T-helper 2 cell treated with Interferon-gamma antibody and Interleukin-4, amounts not matched to agents 5 μg/mL and 100 μg/mL, for 36 hours (primary cell): ENCODE data around the gene C20orf144.

Experiments used
- DNase-seq: peaks from one replicate; pipeline ENCODE4 v3.0.0; 2021; ENCODE audit warnings: low spot score
- H3K27ac Mint-ChIP-seq: one replicate; pipeline ENCODE4 v1.8.0; 2021; ENCODE audit warnings: mild to moderate bottlenecking, mixed read lengths
- H3K27me3 Mint-ChIP-seq: one replicate; pipeline ENCODE4 v1.8.0; 2021; ENCODE audit warnings: low read depth, mixed read lengths
- H3K36me3 Mint-ChIP-seq: one replicate; pipeline ENCODE4 v1.8.0; 2021; ENCODE audit warnings: low read depth, mixed read lengths
- H3K4me1 Mint-ChIP-seq: one replicate; pipeline ENCODE4 v1.8.0; 2021; ENCODE audit warnings: low read depth, mixed read lengths
- H3K4me3 Mint-ChIP-seq: one replicate; pipeline ENCODE4 v1.8.0; 2022; ENCODE audit warnings: mild to moderate bottlenecking, moderate library complexity, mixed read lengths
- H3K9me3 Mint-ChIP-seq: one replicate; pipeline ENCODE4 v1.8.0; 2021; ENCODE audit warnings: mixed read lengths

The C20orf144 gene

DNA sequence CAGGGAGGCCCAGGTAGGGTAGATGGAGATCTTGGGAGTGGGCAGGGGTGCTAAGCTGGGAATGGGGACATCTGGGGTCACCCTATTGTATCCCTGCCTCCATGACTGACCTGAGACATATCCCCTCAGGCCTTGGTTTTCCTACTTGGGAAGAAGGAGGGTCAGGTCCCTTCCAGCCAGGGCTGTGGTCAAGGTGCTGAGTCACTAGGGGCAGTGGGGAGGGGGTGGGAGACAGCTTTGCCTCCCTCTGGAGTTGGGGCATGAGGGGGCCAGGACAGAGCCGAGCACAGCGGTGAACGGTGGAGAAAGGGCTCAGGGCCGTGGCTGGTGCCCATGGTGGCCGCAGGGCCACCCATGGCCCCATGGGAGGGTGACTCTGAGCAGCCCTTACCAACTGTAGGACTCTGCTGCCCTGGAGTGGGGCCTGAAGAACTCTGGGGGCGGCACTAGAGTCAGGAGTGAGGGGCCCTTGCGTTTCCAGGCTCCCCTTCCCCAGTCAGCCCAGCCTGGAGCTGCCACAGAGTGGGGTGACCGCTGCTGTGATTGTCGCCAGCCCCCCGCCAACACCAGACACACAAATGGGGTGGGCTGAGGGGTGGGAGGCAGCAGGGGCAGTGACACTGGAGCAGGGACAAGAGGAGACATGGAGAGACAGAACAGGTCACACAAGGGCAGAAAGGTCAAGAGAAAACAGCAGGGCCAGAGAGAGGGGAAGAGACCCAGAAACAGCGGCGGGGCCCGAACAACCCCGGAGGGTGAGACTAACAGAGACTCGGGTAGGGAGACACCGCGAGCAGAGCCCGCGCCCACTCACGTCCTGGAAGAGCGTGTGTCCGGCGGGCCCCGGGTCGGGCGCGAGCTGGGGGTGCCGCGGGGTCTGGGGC lies 11.5 kb downstream of the C20orf144 start:
- H3K9me3 Mint-ChIP-seq = no peaks in the 10 kb centered on the region
- H3K27me3 Mint-ChIP-seq = no peaks in the 10 kb centered on the region
- peaks cover 24% of the 10 kb centered on the region for H3K36me3 Mint-ChIP-seq
- H3K27ac Mint-ChIP-seq = peak overlapping the region; percentile 79
- peak overlapping the region; percentile 86 for H3K4me3 Mint-ChIP-seq
- DNase-seq = no peak
- H3K4me1 Mint-ChIP-seq = peaks cover 24% of the 10 kb centered on the region

- H3K27ac Mint-ChIP-seq = peak within 1 kb of the TSS; percentile 79
Measured at GRCh38 chr20:33674294-33675135, 12.4 kb downstream of the C20orf144 start, which contains the start of gene NECAB3. Gene NECAB3, minus strand, starts transcription at chr20:33674428. Its CDS starts 76 bp downstream, at chr20:33674352.

DNA sequence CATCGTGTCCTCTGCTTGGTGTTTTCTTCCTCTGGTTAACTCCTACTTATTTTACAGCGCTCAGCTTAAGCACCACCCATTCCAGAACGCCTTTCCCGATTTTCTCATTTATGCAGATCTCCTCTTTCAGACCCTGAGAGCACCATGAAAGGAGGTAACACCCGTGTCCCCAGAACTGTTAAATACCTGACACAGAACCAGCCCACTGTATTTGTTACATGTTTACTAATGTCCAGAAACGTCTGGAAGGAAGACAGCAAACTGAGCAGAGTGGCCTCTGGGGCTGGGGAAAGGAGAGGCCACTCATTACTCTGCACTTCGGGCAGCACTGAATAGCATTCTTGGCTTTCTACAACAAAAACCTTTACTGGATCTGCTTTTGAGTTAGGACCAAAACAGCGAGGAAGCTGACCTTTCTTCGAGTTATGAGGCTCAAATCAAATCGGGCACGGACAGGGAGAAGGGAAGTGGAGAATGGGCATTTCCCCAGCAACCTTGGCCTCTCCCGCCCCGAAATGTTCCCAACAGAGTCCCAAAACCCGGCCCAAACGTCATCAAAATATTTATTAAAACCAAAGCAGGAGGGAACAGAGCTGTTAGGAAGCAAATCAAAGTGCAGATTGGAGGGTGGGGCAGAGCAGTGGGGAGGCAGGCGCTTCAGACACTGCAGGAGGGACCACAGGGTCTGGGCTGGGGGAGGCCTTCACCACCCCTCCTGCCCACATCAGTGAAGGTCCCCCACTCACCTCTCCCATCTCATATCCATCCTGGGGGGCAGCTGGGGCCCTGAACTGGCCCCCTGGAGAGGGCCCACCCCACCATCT lies 13.2 kb downstream of the C20orf144 start:
- no peaks in the 10 kb centered on the region for H3K27me3 Mint-ChIP-seq
- peak overlapping the region; percentile 69 for H3K4me3 Mint-ChIP-seq
- H3K27ac Mint-ChIP-seq = peak overlapping the region; percentile 41
- no peaks in the 10 kb centered on the region for H3K9me3 Mint-ChIP-seq
- DNase-seq = no peak
- H3K36me3 Mint-ChIP-seq = peaks cover 33% of the 10 kb centered on the region
- H3K4me1 Mint-ChIP-seq = peaks cover 34% of the 10 kb centered on the region

More at GRCh38 chr20:33674294-33675135, 12.4 kb downstream of the C20orf144 start, which contains the start of gene NECAB3:
- DNase-seq = peak; percentile 79
- Mint-ChIP-seq H3K4me1 (peaks cover 29% of the 10 kb centered on the region), H3K36me3 (peaks cover 32% of the 10 kb centered on the region), H3K27me3 (no peaks in the 10 kb centered on the region), H3K9me3 (no peaks in the 10 kb centered on the region), H3K4me3 (peak within 1 kb of the TSS; percentile 86)

- H3K27me3 Mint-ChIP-seq = no peaks in the 10 kb centered on the region
- peaks cover 38% of the 10 kb centered on the region for H3K36me3 Mint-ChIP-seq
- peaks cover 42% of the 10 kb centered on the region for H3K4me1 Mint-ChIP-seq
- no peak overlapping the region for H3K27ac Mint-ChIP-seq
- no peaks in the 10 kb centered on the region for H3K9me3 Mint-ChIP-seq
- DNase-seq = no peak
- no peak overlapping the region for H3K4me3 Mint-ChIP-seq
Measured at GRCh38 chr20:33676121-33676520, 14.0 kb downstream of the C20orf144 start.

DNA sequence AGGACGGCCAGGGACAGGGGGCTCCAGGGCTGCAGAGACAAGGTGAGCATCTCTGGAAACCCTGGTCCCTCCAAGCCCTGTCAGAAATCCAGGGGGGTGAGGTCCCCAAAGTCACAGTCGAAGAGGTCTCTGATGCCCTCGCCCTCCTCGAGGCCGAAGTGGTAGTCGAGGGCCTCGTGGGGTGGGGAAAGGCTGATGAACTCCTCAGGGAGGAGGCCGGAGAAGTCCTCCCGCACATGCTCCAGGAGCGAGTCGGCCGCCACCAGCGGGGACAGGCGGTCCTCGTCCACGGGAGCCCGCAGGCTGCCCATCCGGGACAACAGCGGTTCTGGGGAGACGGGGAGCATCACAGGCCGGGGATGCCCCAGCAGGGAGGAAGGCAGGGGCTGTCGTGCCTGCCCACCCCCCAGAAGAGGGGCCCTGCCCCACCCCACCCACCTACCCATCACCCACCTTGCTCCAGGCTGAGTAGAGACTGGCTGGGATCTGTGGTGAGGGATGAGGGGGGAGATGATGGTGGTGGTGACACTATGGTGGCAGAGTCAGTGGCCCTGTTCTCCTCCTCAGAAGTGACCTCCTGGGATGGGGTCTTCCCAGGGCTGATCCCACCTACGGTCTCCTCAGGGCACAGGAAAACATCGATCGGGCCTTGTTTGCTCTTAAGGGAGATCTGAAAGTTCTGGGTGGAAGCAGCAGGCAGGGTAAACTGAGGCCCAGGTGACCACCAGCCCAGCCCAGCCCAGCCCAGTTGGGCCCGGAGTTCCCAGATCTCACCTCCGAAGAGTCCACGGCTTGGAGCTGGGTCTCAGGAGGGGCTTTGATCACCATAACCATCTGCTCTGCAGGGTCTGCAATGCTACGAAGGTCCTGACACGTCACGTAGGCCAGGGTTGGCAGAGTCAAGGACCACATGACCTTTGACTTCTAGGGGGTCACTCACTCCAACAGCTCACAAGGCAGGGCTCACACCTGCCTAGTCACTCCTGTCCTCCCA lies 14.8 kb downstream of the C20orf144 start:
- Mint-ChIP-seq H3K27ac (no peak overlapping the region), H3K9me3 (no peaks in the 10 kb centered on the region), H3K36me3 (peaks cover 40% of the 10 kb centered on the region), H3K4me3 (no peak overlapping the region), H3K4me1 (peaks cover 50% of the 10 kb centered on the region), H3K27me3 (no peaks in the 10 kb centered on the region)
- no peak for DNase-seq

GRCh38 chr20:33677991-33678702 lies 16.0 kb downstream of the C20orf144 start:
- H3K9me3 Mint-ChIP-seq = no peaks in the 10 kb centered on the region
- H3K27ac Mint-ChIP-seq = peak overlapping the region; percentile 90
- H3K4me3 Mint-ChIP-seq = peak overlapping the region; percentile 81
- H3K4me1 Mint-ChIP-seq = peaks cover 55% of the 10 kb centered on the region
- H3K36me3 Mint-ChIP-seq = peaks cover 45% of the 10 kb centered on the region
- no peaks in the 10 kb centered on the region for H3K27me3 Mint-ChIP-seq
- no peak for DNase-seq

GRCh38 chr20:33679758-33680485 lies 17.8 kb downstream of the C20orf144 start:
- Mint-ChIP-seq H3K36me3 (peaks cover 50% of the 10 kb centered on the region), H3K4me1 (peaks cover 57% of the 10 kb centered on the region), H3K27me3 (no peaks in the 10 kb centered on the region), H3K4me3 (peak overlapping the region; percentile 81), H3K9me3 (no peaks in the 10 kb centered on the region), H3K27ac (peak overlapping the region; percentile 90)
- DNase-seq = no peak

GRCh38 chr20:33680686-33681085 lies 18.6 kb downstream of the C20orf144 start:
- H3K27me3 Mint-ChIP-seq = no peaks in the 10 kb centered on the region
- H3K27ac Mint-ChIP-seq = peak overlapping the region; percentile 83
- H3K36me3 Mint-ChIP-seq = peaks cover 50% of the 10 kb centered on the region
- no peaks in the 10 kb centered on the region for H3K9me3 Mint-ChIP-seq
- DNase-seq = no peak
- peaks cover 58% of the 10 kb centered on the region for H3K4me1 Mint-ChIP-seq
- H3K4me3 Mint-ChIP-seq = peak overlapping the region; percentile 59

DNA sequence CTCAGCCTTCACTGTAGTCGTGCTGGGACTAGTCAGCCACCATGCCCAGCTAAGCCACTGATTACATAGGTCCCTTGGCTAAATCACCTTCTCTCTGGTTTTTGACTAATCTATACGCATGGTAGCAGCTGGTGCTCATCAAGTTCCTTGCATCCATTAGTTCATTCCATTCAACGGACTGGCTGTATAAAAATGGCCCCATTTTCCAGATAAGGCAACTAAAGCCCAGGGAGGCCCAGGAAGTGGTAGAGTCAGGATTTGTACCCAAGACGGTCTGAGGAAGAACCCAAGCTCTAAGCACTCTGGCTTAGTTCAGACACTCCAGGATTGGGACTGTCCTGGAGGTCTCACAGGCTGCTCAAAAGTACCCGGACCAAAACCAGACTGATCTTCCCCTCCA lies 19.2 kb downstream of the C20orf144 start:
- Mint-ChIP-seq H3K4me3 (peak overlapping the region; percentile 59), H3K9me3 (no peaks in the 10 kb centered on the region), H3K36me3 (peaks cover 49% of the 10 kb centered on the region), H3K27ac (peak overlapping the region; percentile 83), H3K27me3 (no peaks in the 10 kb centered on the region), H3K4me1 (peaks cover 58% of the 10 kb centered on the region)
- DNase-seq = no peak

DNA sequence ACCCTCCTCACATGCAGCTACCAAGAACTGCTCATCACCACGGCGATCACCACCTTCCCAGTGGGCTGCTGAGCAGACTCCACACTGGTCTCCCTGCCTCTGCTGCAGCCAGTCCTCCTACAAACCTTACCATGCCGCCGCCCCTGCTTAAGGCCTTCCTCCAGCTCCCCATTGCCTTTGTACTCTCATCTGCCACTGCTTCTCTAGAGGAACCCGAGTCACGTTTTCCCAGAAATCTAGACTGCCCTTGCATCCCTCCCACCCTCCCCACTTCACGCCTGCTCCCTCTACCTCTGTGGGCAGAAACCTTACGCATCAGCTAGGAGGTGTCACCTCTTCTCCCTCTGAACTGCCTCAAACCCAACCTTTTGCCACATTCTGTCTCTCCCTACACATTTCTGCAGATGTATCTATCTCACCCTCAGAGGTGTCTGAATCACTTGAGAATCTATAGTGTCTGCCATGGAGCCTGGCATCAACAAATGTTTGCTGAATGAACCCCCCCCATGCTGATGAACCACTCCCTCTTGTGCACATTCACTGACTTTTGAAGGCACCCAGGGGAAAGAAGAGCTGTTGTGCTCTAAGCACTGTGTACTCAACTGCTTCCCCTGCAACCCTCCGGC lies 19.7 kb downstream of the C20orf144 start:
- peak overlapping the region; percentile 50 for H3K4me3 Mint-ChIP-seq

GRCh38 chr20:33684533-33685327 lies 22.6 kb downstream of the C20orf144 start:
- peak overlapping the region; percentile 95 for H3K4me3 Mint-ChIP-seq
- peaks cover 28% of the 10 kb centered on the region for H3K36me3 Mint-ChIP-seq
- no peaks in the 10 kb centered on the region for H3K9me3 Mint-ChIP-seq
- no peak for DNase-seq
- H3K4me1 Mint-ChIP-seq = peaks cover 68% of the 10 kb centered on the region
- H3K27me3 Mint-ChIP-seq = no peaks in the 10 kb centered on the region
- peak overlapping the region; percentile 72 for H3K27ac Mint-ChIP-seq

More for the DNA sequence above, 19.7 kb downstream of the C20orf144 start:
- H3K27me3 Mint-ChIP-seq = no peaks in the 10 kb centered on the region
- DNase-seq = no peak
- peaks cover 61% of the 10 kb centered on the region for H3K4me1 Mint-ChIP-seq
- H3K9me3 Mint-ChIP-seq = no peaks in the 10 kb centered on the region
- peaks cover 46% of the 10 kb centered on the region for H3K36me3 Mint-ChIP-seq
- peak overlapping the region; percentile 83 for H3K27ac Mint-ChIP-seq
